Astrocyte (in vitro differentiated cells and primary cell): Measurements from ENCODE around the gene PCK1.

ENCODE experiments used
- EZH2 ChIP-seq: IDR thresholded peaks from 2 replicates; pipeline ENCODE4 v1.6.1; 2012; ENCODE audit warnings: mild to moderate bottlenecking, low read length, inconsistent platforms; ENCODE audit not compliant: insufficient read depth
- TF ChIP-seq, protein P1 (sequence below): IDR thresholded peaks from 2 replicates; pipeline ENCODE4 v1.5.1; 2011; ENCODE audit warnings: low read depth, mild to moderate bottlenecking, inconsistent platforms, low read length, moderate library complexity; ENCODE audit not compliant: insufficient read depth

- TF ChIP-seq EZH2, result no peak
- TF ChIP-seq, protein P1, sequence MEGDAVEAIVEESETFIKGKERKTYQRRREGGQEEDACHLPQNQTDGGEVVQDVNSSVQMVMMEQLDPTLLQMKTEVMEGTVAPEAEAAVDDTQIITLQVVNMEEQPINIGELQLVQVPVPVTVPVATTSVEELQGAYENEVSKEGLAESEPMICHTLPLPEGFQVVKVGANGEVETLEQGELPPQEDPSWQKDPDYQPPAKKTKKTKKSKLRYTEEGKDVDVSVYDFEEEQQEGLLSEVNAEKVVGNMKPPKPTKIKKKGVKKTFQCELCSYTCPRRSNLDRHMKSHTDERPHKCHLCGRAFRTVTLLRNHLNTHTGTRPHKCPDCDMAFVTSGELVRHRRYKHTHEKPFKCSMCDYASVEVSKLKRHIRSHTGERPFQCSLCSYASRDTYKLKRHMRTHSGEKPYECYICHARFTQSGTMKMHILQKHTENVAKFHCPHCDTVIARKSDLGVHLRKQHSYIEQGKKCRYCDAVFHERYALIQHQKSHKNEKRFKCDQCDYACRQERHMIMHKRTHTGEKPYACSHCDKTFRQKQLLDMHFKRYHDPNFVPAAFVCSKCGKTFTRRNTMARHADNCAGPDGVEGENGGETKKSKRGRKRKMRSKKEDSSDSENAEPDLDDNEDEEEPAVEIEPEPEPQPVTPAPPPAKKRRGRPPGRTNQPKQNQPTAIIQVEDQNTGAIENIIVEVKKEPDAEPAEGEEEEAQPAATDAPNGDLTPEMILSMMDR, result no peak
Measured at GRCh38 chr20:57574954-57575353, 14.0 kb downstream of the PCK1 start.
